Neural progenitor cell (in vitro differentiated cells): ENCODE measurements around the gene LPP.

Experiments used
- CTCF ChIP-seq: fragments of 200-600 bp; sonication (generic); IDR thresholded peaks from 2 replicates; pipeline ENCODE4 v1.5.1; 2017; ENCODE audit warnings: antibody characterized with exemption, mild to moderate bottlenecking
- EZH2 ChIP-seq: fragments of 200-600 bp; sonication (generic); IDR thresholded peaks from 2 replicates; pipeline ENCODE4 v1.6.1; 2017; ENCODE audit warnings: antibody characterized with exemption, mild to moderate bottlenecking, moderate library complexity

GRCh38 chr3:188160751-188161150 lies 6.8 kb downstream of the LPP start:
- TF ChIP-seq EZH2 (no peak), CTCF (no peak)
